Hepatocyte (in vitro differentiated cells): ENCODE data around the gene SHANK1. TPM values are rescaled to one million over a fixed set of nuclear protein-coding genes. Genes with fewer than 3 reads are reported as not detected.
A peak's percentile ranks its signal among the peaks of the same experiment; 100 is the strongest.

ENCODE experiments used
- DNase-seq: peaks from one replicate; pipeline ENCODE4 v3.0.0-alpha.2; 2016; ENCODE audit warnings: low spot score
- H2AFZ ChIP-seq: fragments of 200-600 bp; sonication (generic); 2 replicates; pipeline ENCODE4 v1.6.0; 2016; ENCODE audit warnings: antibody characterized with exemption, mild to moderate bottlenecking
- H3K27ac ChIP-seq: fragments of 200-600 bp; sonication (generic); 2 replicates; pipeline ENCODE4 v1.5.1; 2016; ENCODE audit warnings: mild to moderate bottlenecking
- H3K27me3 ChIP-seq: fragments of 200-600 bp; sonication (generic); 2 replicates; pipeline ENCODE4 v1.6.1; 2016
- H3K36me3 ChIP-seq: fragments of 200-600 bp; sonication (generic); replicated peaks from 2 replicates; pipeline ENCODE4 v1.5.1; 2016; ENCODE audit warnings: low read depth; ENCODE audit not compliant: insufficient read depth
- H3K4me1 ChIP-seq: fragments of 200-600 bp; sonication (generic); 2 replicates; pipeline ENCODE4 v1.5.1; 2016; ENCODE audit warnings: mild to moderate bottlenecking, moderate library complexity; ENCODE audit not compliant: insufficient read depth
- H3K4me2 ChIP-seq: fragments of 200-600 bp; sonication (generic); 2 replicates; pipeline ENCODE4 v1.6.0; 2016
- H3K4me3 ChIP-seq: fragments of 200-600 bp; sonication (generic); 2 replicates; pipeline ENCODE4 v1.5.1; 2016; ENCODE audit warnings: mild to moderate bottlenecking
- H3K79me2 ChIP-seq: fragments of 200-600 bp; sonication (generic); 2 replicates; pipeline ENCODE4 v1.6.0; 2017; ENCODE audit warnings: mild to moderate bottlenecking
- H3K9me2 ChIP-seq: fragments of 200-600 bp; sonication (generic); replicated peaks from 2 replicates; pipeline ENCODE4 v1.6.0; 2017; ENCODE audit warnings: mild to moderate bottlenecking; ENCODE audit not compliant: insufficient read depth
- H3K9me3 ChIP-seq: fragments of 200-600 bp; sonication (generic); 2 replicates; pipeline ENCODE4 v1.5.1; 2016; ENCODE audit warnings: low read depth, mild to moderate bottlenecking
- H4K20me1 ChIP-seq: fragments of 200-600 bp; sonication (generic); 2 replicates; pipeline ENCODE4 v1.6.0; 2016; ENCODE audit warnings: mild to moderate bottlenecking; ENCODE audit not compliant: insufficient read depth, poor library complexity, severe bottlenecking
- CTCF ChIP-seq: fragments of 200-600 bp; sonication (generic); IDR thresholded peaks from 2 replicates; pipeline ENCODE4 v1.5.1; 2016; ENCODE audit warnings: antibody characterized with exemption, mild to moderate bottlenecking; ENCODE audit not compliant: poor library complexity
- EZH2 ChIP-seq: fragments of 200-600 bp; sonication (generic); IDR thresholded peaks from 2 replicates; pipeline ENCODE4 v1.6.1; 2016; ENCODE audit warnings: antibody characterized with exemption, mild to moderate bottlenecking, borderline replicate concordance
- EZH2phosphoT487 ChIP-seq: fragments of 200-600 bp; sonication (generic); IDR thresholded peaks from one replicate; pipeline ENCODE4 v1.6.1; 2018; ENCODE audit warnings: antibody characterized with exemption, mild to moderate bottlenecking, low read depth, moderate library complexity; ENCODE audit not compliant: unreplicated experiment, severe bottlenecking
- WGBS: methylation state at CpG from one replicate; pipeline ENCODE4 v1.1.6; 2016; ENCODE audit warnings: low lambda C conversion rate; ENCODE audit errors: missing lambda C conversion rate; 5-methylcytosine and 5-hydroxymethylcytosine counted together
- polyA plus RNA-seq: library from polyadenylated mRNA; unstranded; fragments of >200 nt; fragmentation: Nextera tagmentation; extraction: Ambion mirVana; gene quantifications from 2 replicates; pipeline ENCODE4 v1.2.1, GENCODE V29; 2016
- total RNA-seq: library from RNA; depleted of rRNA; stranded (reverse); fragments of >200 nt; gene quantifications from 2 replicates; pipeline ENCODE4 v1.2.3, GENCODE V29; 2014

The SHANK1 gene
- total and polyA plus RNA-seq, 2 experiments from 2014 or later = 0.56 to 2.3 TPM

- Histone ChIP-seq H3K36me3 (no peaks in the 10 kb centered on the region), H3K9me3 (no peaks in the 10 kb centered on the region), H4K20me1 (no peaks in the 10 kb centered on the region), H3K4me3 (no peak overlapping the region), H3K27me3 (peaks cover 57% of the 10 kb centered on the region), H3K4me1 (no peaks in the 10 kb centered on the region), H3K27ac (no peak overlapping the region), H3K79me2 (no peaks in the 10 kb centered on the region), H2AFZ (no peak overlapping the region), H3K4me2 (peak overlapping the region; percentile 56), H3K9me2 (no peaks in the 10 kb centered on the region)
- no peak for TF ChIP-seq CTCF
- peak; percentile 83 for TF ChIP-seq EZH2
- no peak for DNase-seq
- 7% methylated on average over 3 of the region's 58 CpGs for WGBS
Observed at GRCh38 chr19:50667759-50668231, 51.8 kb downstream of the SHANK1 start.

GRCh38 chr19:50667177-50667758 is 52.3 kb downstream of the SHANK1 start:
- no peaks in the 10 kb centered on the region for H4K20me1 ChIP-seq
- H3K27ac ChIP-seq = no peak overlapping the region
- peak overlapping the region; percentile 56 for H3K4me2 ChIP-seq
- no peak for DNase-seq
- no peaks in the 10 kb centered on the region for H3K9me3 ChIP-seq
- WGBS = 62% methylated on average over 17 of the region's 56 CpGs
- no peak overlapping the region for H3K4me3 ChIP-seq
- TF ChIP-seq EZH2phosphoT487 = no peak
- peak; percentile 83 for TF ChIP-seq EZH2
- no peak overlapping the region for H2AFZ ChIP-seq
- H3K79me2 ChIP-seq = no peaks in the 10 kb centered on the region
- no peaks in the 10 kb centered on the region for H3K9me2 ChIP-seq
- H3K36me3 ChIP-seq = no peaks in the 10 kb centered on the region
- H3K4me1 ChIP-seq = no peaks in the 10 kb centered on the region
- peaks cover 54% of the 10 kb centered on the region for H3K27me3 ChIP-seq

- Histone ChIP-seq H3K9me2 (no peaks in the 10 kb centered on the region), H3K4me2 (no peak overlapping the region), H2AFZ (no peak overlapping the region), H3K9me3 (no peaks in the 10 kb centered on the region), H3K27ac (no peak overlapping the region), H4K20me1 (no peaks in the 10 kb centered on the region), H3K4me1 (no peaks in the 10 kb centered on the region), H3K36me3 (no peaks in the 10 kb centered on the region), H3K79me2 (no peaks in the 10 kb centered on the region), H3K27me3 (peaks cover 50% of the 10 kb centered on the region), H3K4me3 (no peak overlapping the region)
- DNase-seq = no peak
- 82% methylated on average over 37 of the region's 47 CpGs for WGBS
- TF ChIP-seq EZH2phosphoT487 (no peak), CTCF (no peak), EZH2 (no peak)
Observed at GRCh38 chr19:50666346-50667176, 53.0 kb downstream of the SHANK1 start.

- H3K4me2 ChIP-seq = no peak overlapping the region
- no peaks in the 10 kb centered on the region for H3K4me1 ChIP-seq
- H3K4me3 ChIP-seq = no peak overlapping the region
- no peak for DNase-seq
- H3K79me2 ChIP-seq = no peaks in the 10 kb centered on the region
- no peaks in the 10 kb centered on the region for H3K9me3 ChIP-seq
- peaks cover 33% of the 10 kb centered on the region for H3K27me3 ChIP-seq
- WGBS = 80% methylated on average over 6 of the region's 6 CpGs
- TF ChIP-seq EZH2phosphoT487 (no peak), CTCF (no peak), EZH2 (peak; percentile 22)
- no peak overlapping the region for H2AFZ ChIP-seq
- H3K9me2 ChIP-seq = no peaks in the 10 kb centered on the region
- no peak overlapping the region for H3K27ac ChIP-seq
- no peaks in the 10 kb centered on the region for H4K20me1 ChIP-seq
- H3K36me3 ChIP-seq = no peaks in the 10 kb centered on the region
Observed at GRCh38 chr19:50664204-50664603, 55.4 kb downstream of the SHANK1 start.
